Stimulated activated CD8-positive, alpha-beta memory T cell treated with anti-CD3 and anti-CD28 coated beads, Interleukin-15, amount 100 ng/mL, for 48 hours (primary cell): ENCODE data around the gene TATDN3.
"Not testable (repeated sequence)": the region's sequence is repeated elsewhere in the genome, so short reads cannot be mapped to it uniquely, and the experiment has no call there.

Experiments used
- DNase-seq, 2 donors: peaks; one replicate each; pipeline ENCODE4 v3.0.0-alpha.2; 2020; ENCODE audit warnings: low read depth in 2 of 2

Gene TATDN3

GRCh38 chr1:212827831-212828278 is 36.2 kb downstream of the TATDN3 start:
- no peak for DNase-seq

GRCh38 chr1:212828395-212828794 is 36.7 kb downstream of the TATDN3 start:
- DNase-seq: no peak

- DNase-seq: not testable (repeated sequence)
These were observed 41.8 kb downstream of the TATDN3 start for GRCh38 chr1:212833211-212834207.

- DNase-seq: no peak
These were observed 46.5 kb downstream of the TATDN3 start for GRCh38 chr1:212838145-212838544.

- not testable (repeated sequence) for DNase-seq
These were observed 52.8 kb downstream of the TATDN3 start for GRCh38 chr1:212844521-212844920.

GRCh38 chr1:212847549-212847948 is 55.9 kb downstream of the TATDN3 start, which contains the start of gene SPATA45:
TSS of gene SPATA45 (minus strand) at chr1:212847649. CDS start at chr1:212836149, 11,500 bp downstream.
- DNase-seq: no peak

- DNase-seq: no peak
These were observed 60.5 kb downstream of the TATDN3 start for GRCh38 chr1:212852105-212852688.

- DNase-seq: no peak
These were observed 62.0 kb downstream of the TATDN3 start for GRCh38 chr1:212853658-212854057.

GRCh38 chr1:212856755-212857154 is 65.1 kb downstream of the TATDN3 start:
- DNase-seq: no peak

GRCh38 chr1:212857992-212858460 is 66.3 kb downstream of the TATDN3 start, which contains the start of gene FLVCR1:
TSS of gene FLVCR1 (plus strand) at chr1:212858275. CDS start at chr1:212858453, 178 bp downstream.
- DNase-seq: peak; percentile 95 to 96

- DNase-seq: no peak
These were observed 67.0 kb downstream of the TATDN3 start for GRCh38 chr1:212858461-212859265.

GRCh38 chr1:212860713-212861581 is 69.3 kb downstream of the TATDN3 start:
- no peak for DNase-seq

GRCh38 chr1:212862111-212862690 is 70.5 kb downstream of the TATDN3 start:
- no peak for DNase-seq

GRCh38 chr1:212863345-212863744 is 71.7 kb downstream of the TATDN3 start:
- DNase-seq: not testable (repeated sequence)

- DNase-seq: no peak
These were observed 72.5 kb downstream of the TATDN3 start for GRCh38 chr1:212864201-212864600.
